Peyer's patch (tissue), 4 donors: ENCODE data around the gene USP53. TPM values are rescaled to one million over a fixed set of nuclear protein-coding genes. Genes with fewer than 3 reads are reported as not detected.
"Not testable (repeated sequence)": the region's sequence is repeated elsewhere in the genome, so short reads cannot be mapped to it uniquely, and the experiment has no call there.

Source experiments
- DNase-seq, 3 donors: peaks; one replicate each; pipeline ENCODE4 v3.0.0-alpha.2; 2017 to 2019
- H3K27ac ChIP-seq, 4 donors: fragments of 200-600 bp; sonication (generic); one replicate each; pipeline ENCODE4 v1.5.1; 2016 to 2019
- H3K27me3 ChIP-seq, 2 donors: fragments of 200-600 bp; sonication (generic); one replicate each; pipeline ENCODE4 v1.5.1; 2019
- H3K36me3 ChIP-seq, 3 donors: fragments of 200-600 bp; sonication (generic); one replicate each; pipeline ENCODE4 v1.5.1; 2016 to 2019
- H3K4me1 ChIP-seq, 4 donors: fragments of 200-600 bp; sonication (generic); one replicate each; pipeline ENCODE4 v1.5.1; 2016 to 2019
- H3K4me3 ChIP-seq, 4 donors: fragments of 200-600 bp; sonication (generic); 1 replicate in 3 of 4; 2 replicates in 1 of 4; pipeline ENCODE4 v1.5.1; 2016 to 2019; ENCODE audit warnings: mild to moderate bottlenecking in 1 of 4
- H3K9me3 ChIP-seq, 4 donors: fragments of 200-600 bp; sonication (generic); one replicate each; pipeline ENCODE4 v1.5.1; 2016 to 2019; ENCODE audit warnings: mild to moderate bottlenecking in 1 of 4
- POLR2A ChIP-seq, 2 donors: fragments of 450-650 bp; IDR thresholded peaks; one replicate each; pipeline ENCODE4 v1.5.1; 2017; ENCODE audit warnings: antibody characterized with exemption in 2 of 2, mild to moderate bottlenecking in 2 of 2, moderate library complexity in 2 of 2
- total RNA-seq, 4 donors: library from RNA; depleted of rRNA; stranded (reverse); fragments of >200 nt; gene quantifications; one replicate each; pipeline ENCODE4 v1.1.0, GENCODE V29; 2016
- TF ChIP-seq, protein P1 (sequence below), 6 experiments: fragments of 450-650 bp in 4 of 6; fragments of 200-600 bp in 2 of 6; sonication (generic) in 1 of 6; IDR thresholded peaks; one replicate each; pipeline ENCODE4 v1.5.1; 2017 to 2019; ENCODE audit warnings: antibody characterized with exemption in 6 of 6, mild to moderate bottlenecking in 3 of 6, moderate library complexity in 1 of 6

The USP53 gene
- total RNA-seq, 4 donors from 2014 or later = 41.5 to 75.1 (median 59.3) TPM

- Histone ChIP-seq H3K27me3 (no peaks in the 10 kb centered on the region), H3K4me3 (no peak overlapping the region), H3K27ac (peak overlapping the region in 1 of 4 donors; percentile 51), H3K36me3 (no peaks in the 10 kb centered on the region), H3K9me3 (no peaks in the 10 kb centered on the region), H3K4me1 (no peaks in the 10 kb centered on the region)
- TF ChIP-seq POLR2A (IDR thresholded peaks at IDR 0.05) = no peak
- TF ChIP-seq, protein P1, sequence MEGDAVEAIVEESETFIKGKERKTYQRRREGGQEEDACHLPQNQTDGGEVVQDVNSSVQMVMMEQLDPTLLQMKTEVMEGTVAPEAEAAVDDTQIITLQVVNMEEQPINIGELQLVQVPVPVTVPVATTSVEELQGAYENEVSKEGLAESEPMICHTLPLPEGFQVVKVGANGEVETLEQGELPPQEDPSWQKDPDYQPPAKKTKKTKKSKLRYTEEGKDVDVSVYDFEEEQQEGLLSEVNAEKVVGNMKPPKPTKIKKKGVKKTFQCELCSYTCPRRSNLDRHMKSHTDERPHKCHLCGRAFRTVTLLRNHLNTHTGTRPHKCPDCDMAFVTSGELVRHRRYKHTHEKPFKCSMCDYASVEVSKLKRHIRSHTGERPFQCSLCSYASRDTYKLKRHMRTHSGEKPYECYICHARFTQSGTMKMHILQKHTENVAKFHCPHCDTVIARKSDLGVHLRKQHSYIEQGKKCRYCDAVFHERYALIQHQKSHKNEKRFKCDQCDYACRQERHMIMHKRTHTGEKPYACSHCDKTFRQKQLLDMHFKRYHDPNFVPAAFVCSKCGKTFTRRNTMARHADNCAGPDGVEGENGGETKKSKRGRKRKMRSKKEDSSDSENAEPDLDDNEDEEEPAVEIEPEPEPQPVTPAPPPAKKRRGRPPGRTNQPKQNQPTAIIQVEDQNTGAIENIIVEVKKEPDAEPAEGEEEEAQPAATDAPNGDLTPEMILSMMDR (IDR thresholded peaks at IDR 0.05) = no peak
- peak in 1 of 3 donors; percentile 47 for DNase-seq
These were observed 116.2 kb downstream of the USP53 start for GRCh38 chr4:119328695-119329094.

GRCh38 chr4:119329835-119330620 is 117.5 kb downstream of the USP53 start:
- no peaks in the 10 kb centered on the region for H3K27me3 ChIP-seq
- no peak overlapping the region for H3K4me3 ChIP-seq
- H3K9me3 ChIP-seq = no peaks in the 10 kb centered on the region
- TF ChIP-seq, protein P1 (IDR thresholded peaks at IDR 0.05) = no peak
- DNase-seq = peak in 1 of 3 donors; percentile 57
- H3K36me3 ChIP-seq = no peaks in the 10 kb centered on the region
- H3K27ac ChIP-seq = peak overlapping the region in 2 of 4 donors; percentile 31 to 51
- H3K4me1 ChIP-seq = no peaks in the 10 kb centered on the region

DNA sequence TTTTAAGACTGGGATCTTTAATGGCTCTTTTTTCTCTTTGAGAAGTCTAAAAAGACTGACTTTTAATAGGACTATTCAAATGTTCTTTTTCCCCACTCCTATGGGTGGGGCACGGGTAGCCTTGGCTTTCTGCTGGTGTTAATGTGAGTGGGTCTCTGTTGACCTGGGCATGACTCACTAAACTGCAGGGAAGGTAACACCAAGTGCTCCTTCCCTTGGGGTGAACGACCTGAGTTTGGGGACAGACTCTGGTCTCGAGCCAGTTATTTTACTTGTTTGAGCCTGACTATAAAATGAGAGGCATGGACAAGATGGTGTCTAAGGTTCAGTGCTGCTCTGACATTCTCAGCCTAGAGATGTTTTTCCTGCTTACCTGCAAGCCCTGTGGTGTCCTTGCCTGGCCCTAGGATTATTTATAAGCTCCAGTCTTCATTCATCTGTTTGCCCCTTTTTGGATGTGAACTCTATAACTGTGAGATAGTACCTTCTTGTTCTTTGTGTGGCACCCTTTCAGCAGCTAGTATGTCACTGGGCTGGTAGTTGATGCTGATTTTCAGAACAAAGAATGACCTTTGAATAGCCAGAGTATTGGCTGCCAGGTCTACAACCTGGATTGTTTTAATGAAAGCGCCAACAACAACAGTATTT is 123.9 kb downstream of the USP53 start:
- H3K9me3 ChIP-seq, H3K4me1 ChIP-seq, H3K4me3 ChIP-seq, H3K27me3 ChIP-seq, H3K27ac ChIP-seq, H3K36me3 ChIP-seq: not testable (repeated sequence)
- DNase-seq = peak in 1 of 3 donors; percentile 51

DNA sequence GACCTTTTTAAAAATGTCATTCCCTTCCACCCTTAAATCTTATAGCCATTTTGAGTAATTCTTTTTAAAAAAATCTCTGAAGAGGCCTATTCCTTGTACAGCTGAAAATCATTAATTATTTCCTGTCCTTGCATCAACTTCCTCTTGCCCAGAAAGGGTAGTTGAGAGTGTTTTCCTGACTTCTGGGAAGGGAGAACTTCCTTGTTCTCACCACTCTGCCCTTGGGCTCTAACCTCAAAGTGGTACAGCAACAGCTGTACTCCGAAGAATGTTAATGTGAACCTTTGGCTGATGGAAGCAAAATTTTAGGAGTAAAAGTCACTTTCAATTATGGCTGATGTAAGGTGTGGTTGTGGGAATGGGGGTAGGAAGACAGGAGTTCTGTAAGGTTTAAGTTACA is 124.5 kb downstream of the USP53 start:
- DNase-seq = no peak
- Histone ChIP-seq H3K4me3 (no peak overlapping the region), H3K4me1 (no peaks in the 10 kb centered on the region), H3K36me3 (no peaks in the 10 kb centered on the region), H3K27ac (no peak overlapping the region), H3K27me3 (no peaks in the 10 kb centered on the region), H3K9me3 (no peaks in the 10 kb centered on the region)
- TF ChIP-seq, protein P1 (IDR thresholded peaks at IDR 0.05) = no peak
- TF ChIP-seq POLR2A (IDR thresholded peaks at IDR 0.05) = no peak

GRCh38 chr4:119339895-119340294 is 127.4 kb downstream of the USP53 start:
- not testable (repeated sequence) for H3K4me1 ChIP-seq, H3K36me3 ChIP-seq, H3K27me3 ChIP-seq, H3K9me3 ChIP-seq, DNase-seq, H3K27ac ChIP-seq, H3K4me3 ChIP-seq

DNA sequence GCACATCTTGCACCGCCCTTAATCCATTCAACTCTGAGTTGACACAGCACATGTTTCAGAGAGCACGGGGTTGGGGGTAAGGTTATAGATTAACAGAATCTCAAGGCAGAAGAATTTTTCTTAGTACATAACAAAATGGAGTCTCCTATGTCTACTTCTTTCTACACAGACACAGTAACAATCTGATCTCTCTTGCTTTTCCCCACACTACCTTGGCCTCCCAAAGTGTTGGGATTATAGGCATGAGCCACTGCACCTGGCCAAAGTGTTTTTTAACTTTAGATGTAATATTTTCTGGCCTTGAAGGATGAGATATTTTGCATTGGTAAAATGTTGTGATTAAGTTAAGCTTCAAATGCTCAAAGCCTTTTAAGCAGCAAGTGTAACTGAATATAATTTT is 130.8 kb downstream of the USP53 start:
- H3K36me3 ChIP-seq, DNase-seq, H3K27me3 ChIP-seq, H3K4me3 ChIP-seq, H3K4me1 ChIP-seq, H3K9me3 ChIP-seq, H3K27ac ChIP-seq: not testable (repeated sequence)

Other genes starting within 250 kb of the USP53 start
- not detected for gene MYOZ2, start 76.9 kb upstream of the USP53 start, total RNA-seq
- gene FABP2, start 109.4 kb downstream of the USP53 start, total RNA-seq = 100 to 1,000 TPM; 112 to 528 (median 268) TPM